Endothelial cell of umbilical vein (primary cell): ENCODE measurements around the gene MRPL14. TPM values are rescaled to one million over a fixed set of nuclear protein-coding genes. Genes with fewer than 3 reads are reported as not detected.

ENCODE experiments used
- BruUV-seq: library from RNA; stranded (reverse); fragments of 400-500 nt; replicated peaks from 2 replicates; lab custom pipeline; 2021; lab: Mats Ljungman, UMichigan
- CTCF ChIA-PET: fragments of 300-600, 350-600 bp; sonication (Branson Sonifier 250); formaldehyde crosslinking; loops from one replicate; lab custom pipeline; 2021; ENCODE audit warnings: antibody characterized with exemption, inconsistent platforms; lab: Charles Lee
- POLR2A ChIA-PET: fragments of 300-600, 350-600 bp; sonication (Branson Sonifier 250); formaldehyde crosslinking; loops from one replicate; lab custom pipeline; 2021; ENCODE audit warnings: antibody characterized with exemption, inconsistent platforms; lab: Charles Lee
- DNase-seq: peaks from one replicate; pipeline ENCODE4 v3.0.0-alpha.2; 2011; ENCODE audit warnings: low read depth, low spot score
- FAIRE-seq: peaks from 2 replicates; lab custom pipeline; 2011; peaks lifted over from hg19 to GRCh38; lab: Jason Lieb, UNC
- H2AFZ ChIP-seq: 2 replicates; pipeline ENCODE4 v1.6.0; 2012; ENCODE audit warnings: low read depth, low read length, control low read depth, inconsistent platforms
- H3K27ac ChIP-seq: 2 replicates; pipeline ENCODE4 v1.5.1; 2011; ENCODE audit warnings: low read depth, mild to moderate bottlenecking, control low read depth, low read length, moderate library complexity; ENCODE audit not compliant: insufficient read depth
- H3K27me3 ChIP-seq, 2 experiments: 2 replicates each; pipeline versions ENCODE4 v1.6.0 to v1.6.1; 2011; ENCODE audit warnings: low read length in 2 of 2, mixed read lengths in 1 of 2; ENCODE audit not compliant: control insufficient read depth in 2 of 2, insufficient read depth in 2 of 2
- H3K36me3 ChIP-seq, 2 experiments: 2 replicates in 1 of 2; 3 replicates in 1 of 2; pipeline ENCODE4 v1.5.1; 2011; ENCODE audit warnings: low read length in 2 of 2, mild to moderate bottlenecking in 1 of 2, moderate library complexity in 1 of 2; ENCODE audit not compliant: control insufficient read depth in 2 of 2, insufficient read depth in 2 of 2; ENCODE audit errors: extremely low read depth in 1 of 2
- H3K4me1 ChIP-seq: 3 replicates; pipeline ENCODE4 v1.5.1; 2011; ENCODE audit warnings: mild to moderate bottlenecking, low read length; ENCODE audit not compliant: control insufficient read depth, insufficient read depth; ENCODE audit errors: extremely low read depth
- H3K4me2 ChIP-seq: 2 replicates; pipeline ENCODE4 v1.6.1; 2011; ENCODE audit warnings: low read length, control low read depth, mixed read lengths; ENCODE audit not compliant: insufficient read depth
- H3K4me3 ChIP-seq, 3 experiments: fragments of 200-600 bp in 1 of 3; sonication (generic), shearing (Covaris generic) in 1 of 3; replicated peaks in 1 of 3; 2 replicates each; pipeline ENCODE4 v1.5.1; 2011 to 2016; ENCODE audit warnings: control low read depth in 3 of 3, low read length in 3 of 3, mild to moderate bottlenecking in 2 of 3, inconsistent platforms in 1 of 3, low read depth in 1 of 3, moderate library complexity in 1 of 3; ENCODE audit not compliant: insufficient read depth in 1 of 3
- H3K79me2 ChIP-seq: 2 replicates; pipeline ENCODE4 v1.6.0; 2012; ENCODE audit warnings: low read length, inconsistent platforms; ENCODE audit not compliant: control insufficient read depth, insufficient read depth
- H3K9ac ChIP-seq: replicated peaks from 2 replicates; pipeline ENCODE3; 2011; ENCODE audit warnings: low read length, control low read depth; ENCODE audit not compliant: insufficient read depth; ENCODE audit errors: extremely low read depth
- H3K9me1 ChIP-seq: replicated peaks from 3 replicates; pipeline ENCODE4 v1.6.0; 2011; ENCODE audit warnings: mild to moderate bottlenecking, low read length; ENCODE audit not compliant: control insufficient read depth, insufficient read depth; ENCODE audit errors: extremely low read depth
- H3K9me3 ChIP-seq: replicated peaks from 2 replicates; pipeline ENCODE4 v1.5.1; 2012; ENCODE audit warnings: low read length, inconsistent platforms; ENCODE audit not compliant: control insufficient read depth, insufficient read depth
- H4K20me1 ChIP-seq: replicated peaks from 2 replicates; pipeline ENCODE3; 2011; ENCODE audit warnings: mild to moderate bottlenecking, low read length; ENCODE audit not compliant: control insufficient read depth, insufficient read depth; ENCODE audit errors: extremely low read depth
- EZH2 ChIP-seq: IDR thresholded peaks from 2 replicates; pipeline ENCODE4 v1.6.1; 2012; ENCODE audit warnings: borderline replicate concordance, low read depth, mild to moderate bottlenecking, moderate library complexity, low read length, inconsistent platforms; ENCODE audit not compliant: severe bottlenecking
- FOS ChIP-seq: IDR thresholded peaks from 2 replicates; pipeline ENCODE4 v1.6.1; 2011; ENCODE audit warnings: mild to moderate bottlenecking, low read length, moderate library complexity, borderline replicate concordance; ENCODE audit not compliant: insufficient read depth
- GATA2 ChIP-seq: IDR thresholded peaks from 2 replicates; pipeline ENCODE4 v1.7.0; 2011; ENCODE audit warnings: low read depth, mild to moderate bottlenecking, moderate library complexity, mixed read lengths, low read length; ENCODE audit not compliant: insufficient read length, insufficient read depth
- JUN ChIP-seq: IDR thresholded peaks from 2 replicates; pipeline ENCODE4 v1.6.1; 2011; ENCODE audit warnings: borderline replicate concordance, low read depth; ENCODE audit not compliant: insufficient read length, insufficient read depth
- MYC ChIP-seq: IDR thresholded peaks from one replicate; pipeline ENCODE4 v1.6.1; 2011; ENCODE audit warnings: mild to moderate bottlenecking, low read depth, low read length
- POLR2A ChIP-seq: IDR thresholded peaks from 2 replicates; pipeline ENCODE4 v1.6.1; 2012; ENCODE audit warnings: low read depth, mild to moderate bottlenecking, control low read depth, low read length
- POLR2AphosphoS5 ChIP-seq: IDR thresholded peaks from 2 replicates; pipeline ENCODE4 v1.6.1; 2012; ENCODE audit warnings: low read depth, mild to moderate bottlenecking, control low read depth, low read length, moderate library complexity; ENCODE audit not compliant: insufficient read depth
- dilution Hi-C: fragments of 300-500 bp; cut with MboI; formaldehyde crosslinking; loops from one replicate; pipeline ENCODE4 v1.15.0; 2019; ENCODE audit warnings: low sequenced_read_pairs; ENCODE audit not compliant: extremely low pct_ligation_motif_present
- intact Hi-C: fragments of 100-400 bp; cut with micrococcal nuclease; formaldehyde crosslinking; loops from one replicate; pipeline ENCODE4 v1.10.0; 2022
- polyA plus RNA-seq, 4 experiments: library from polyadenylated mRNA; depleted of rRNA in 3 of 4; stranded (reverse) in 3 of 4; unstranded in 1 of 4; fragments of >200 nt; gene quantifications; 2 replicates each; pipeline versions ENCODE4 v1.2.1 to v1.2.3, GENCODE V29; 2011 to 2012; ENCODE audit warnings: missing spikeins in 1 of 4
- total RNA-seq: library from RNA; stranded (reverse); gene quantifications from 2 replicates; pipeline ENCODE4 v1.2.3, GENCODE V29; 2021
- TF ChIP-seq, protein P1 (sequence below), 2 donors: IDR thresholded peaks; 1 replicate in 1 of 2; 2 replicates in 1 of 2; pipeline ENCODE4 v1.5.1; 2011; ENCODE audit warnings: low read length in 2 of 2, mild to moderate bottlenecking in 2 of 2, moderate library complexity in 2 of 2, control low read depth in 1 of 2, inconsistent platforms in 1 of 2, low read depth in 1 of 2; ENCODE audit not compliant: insufficient read depth in 1 of 2; ENCODE audit errors: extremely low read depth in 1 of 2
- TF ChIP-seq, protein P2 (sequence below): IDR thresholded peaks from 2 replicates; pipeline ENCODE4 v1.6.1; 2011; ENCODE audit not compliant: insufficient read depth, insufficient read length

MRPL14 gene
- total and polyA plus RNA-seq, 2 donors (not counting 3 experiments of a cell fraction or from before 2014, with no cell fraction given): 68.1 to 103 TPM

DNA sequence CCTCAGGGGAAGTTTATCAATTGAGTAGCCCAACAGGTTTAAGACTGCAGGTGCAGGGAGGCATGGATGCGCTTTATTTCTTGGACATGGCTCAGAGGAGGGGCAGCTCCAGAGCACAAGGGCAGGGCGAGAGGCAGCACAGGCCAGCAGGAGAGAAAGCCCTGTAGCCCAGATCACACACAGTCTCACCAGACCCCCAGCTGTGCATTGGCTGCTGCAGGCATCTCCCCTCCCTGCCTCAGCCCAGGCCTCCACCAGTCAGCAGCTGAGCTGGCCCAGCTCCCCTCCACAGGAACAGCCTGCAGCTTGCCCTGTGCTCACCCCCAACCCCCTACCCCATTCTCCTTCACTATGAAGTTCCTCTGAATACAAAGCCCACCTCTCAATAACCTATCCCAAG lies 24.7 kb downstream of the MRPL14 start:
- CTCF ChIA-PET: interaction anchor here (0.6 to 2.7 kb wide), 3 partner anchors 10 to 49 kb away, joined by 4 to 6 read pairs (median 5); partner anchors contain the start of genes MRPL14 and TMEM63B
- H3K36me3 ChIP-seq: peaks cover 4% of the 10 kb centered on the region in 2 experiments
- H3K27ac ChIP-seq: no peak overlapping the region
- no peak for FAIRE-seq
- no peaks in the 10 kb centered on the region for H3K27me3 ChIP-seq
- no peak overlapping the region for H2AFZ ChIP-seq
- intact Hi-C loops (no loop called here), dilution Hi-C loops (loop anchor here (10.0 kb wide), 1 partner anchor 132 kb away; no protein-coding TSS in a partner anchor)
- no peaks in the 10 kb centered on the region for H3K79me2 ChIP-seq
- H3K9me1 ChIP-seq: no peaks in the 10 kb centered on the region
- POLR2A ChIA-PET: interaction anchor here (0.7 kb wide), 1 partner anchor 144 kb away, joined by 6 read pairs; the partner anchor contains the start of gene HSP90AB1
- no peak overlapping the region for H3K4me2 ChIP-seq
- H4K20me1 ChIP-seq: no peaks in the 10 kb centered on the region
- BruUV-seq: no TSS peak
- H3K4me1 ChIP-seq: peaks cover 37% of the 10 kb centered on the region
- no peaks in the 10 kb centered on the region for H3K9me3 ChIP-seq
- TF ChIP-seq, protein P1, sequence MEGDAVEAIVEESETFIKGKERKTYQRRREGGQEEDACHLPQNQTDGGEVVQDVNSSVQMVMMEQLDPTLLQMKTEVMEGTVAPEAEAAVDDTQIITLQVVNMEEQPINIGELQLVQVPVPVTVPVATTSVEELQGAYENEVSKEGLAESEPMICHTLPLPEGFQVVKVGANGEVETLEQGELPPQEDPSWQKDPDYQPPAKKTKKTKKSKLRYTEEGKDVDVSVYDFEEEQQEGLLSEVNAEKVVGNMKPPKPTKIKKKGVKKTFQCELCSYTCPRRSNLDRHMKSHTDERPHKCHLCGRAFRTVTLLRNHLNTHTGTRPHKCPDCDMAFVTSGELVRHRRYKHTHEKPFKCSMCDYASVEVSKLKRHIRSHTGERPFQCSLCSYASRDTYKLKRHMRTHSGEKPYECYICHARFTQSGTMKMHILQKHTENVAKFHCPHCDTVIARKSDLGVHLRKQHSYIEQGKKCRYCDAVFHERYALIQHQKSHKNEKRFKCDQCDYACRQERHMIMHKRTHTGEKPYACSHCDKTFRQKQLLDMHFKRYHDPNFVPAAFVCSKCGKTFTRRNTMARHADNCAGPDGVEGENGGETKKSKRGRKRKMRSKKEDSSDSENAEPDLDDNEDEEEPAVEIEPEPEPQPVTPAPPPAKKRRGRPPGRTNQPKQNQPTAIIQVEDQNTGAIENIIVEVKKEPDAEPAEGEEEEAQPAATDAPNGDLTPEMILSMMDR (IDR thresholded peaks at IDR 0.05; ENCODE audit: extremely low read depth in 1 of 2, insufficient read depth in 1 of 2, low read depth in 1 of 2, low read length in 2 of 2): no peak
- TF ChIP-seq JUN (no peak), MYC (no peak), GATA2 (no peak), POLR2AphosphoS5 (no peak), FOS (no peak), POLR2A (no peak), EZH2 (no peak)
- TF ChIP-seq, protein P2, sequence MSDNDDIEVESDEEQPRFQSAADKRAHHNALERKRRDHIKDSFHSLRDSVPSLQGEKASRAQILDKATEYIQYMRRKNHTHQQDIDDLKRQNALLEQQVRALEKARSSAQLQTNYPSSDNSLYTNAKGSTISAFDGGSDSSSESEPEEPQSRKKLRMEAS: no peak
- no peak overlapping the region for H3K4me3 ChIP-seq
- no peak for DNase-seq
- H3K9ac ChIP-seq: no peak overlapping the region
